ENCODE measurements around the gene SLITRK2.

The SLITRK2 gene

DNA sequence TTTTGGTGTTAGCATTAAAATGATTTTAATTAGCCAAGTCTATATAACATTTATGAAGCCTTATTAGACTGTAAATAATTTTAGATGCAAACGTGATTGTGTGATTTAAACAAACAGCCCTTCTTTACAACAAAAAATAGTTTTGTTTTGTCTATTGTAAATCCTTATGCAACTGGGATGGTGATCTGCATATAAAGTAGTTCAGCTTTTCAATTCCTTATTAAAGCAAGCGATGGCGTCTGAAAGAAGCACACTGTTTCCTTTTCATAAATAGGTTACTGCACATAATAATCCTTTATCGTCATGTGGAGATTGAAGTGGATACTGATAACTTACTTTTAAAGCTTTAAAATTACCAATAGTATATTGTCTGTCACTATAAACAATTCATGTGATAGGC, 8.8 kb downstream of the SLITRK2 start:
- no peak overlapping the region for H3K4me3 ChIP-seq (ENCODE audit: low read length)
- TF ChIP-seq, protein P1, sequence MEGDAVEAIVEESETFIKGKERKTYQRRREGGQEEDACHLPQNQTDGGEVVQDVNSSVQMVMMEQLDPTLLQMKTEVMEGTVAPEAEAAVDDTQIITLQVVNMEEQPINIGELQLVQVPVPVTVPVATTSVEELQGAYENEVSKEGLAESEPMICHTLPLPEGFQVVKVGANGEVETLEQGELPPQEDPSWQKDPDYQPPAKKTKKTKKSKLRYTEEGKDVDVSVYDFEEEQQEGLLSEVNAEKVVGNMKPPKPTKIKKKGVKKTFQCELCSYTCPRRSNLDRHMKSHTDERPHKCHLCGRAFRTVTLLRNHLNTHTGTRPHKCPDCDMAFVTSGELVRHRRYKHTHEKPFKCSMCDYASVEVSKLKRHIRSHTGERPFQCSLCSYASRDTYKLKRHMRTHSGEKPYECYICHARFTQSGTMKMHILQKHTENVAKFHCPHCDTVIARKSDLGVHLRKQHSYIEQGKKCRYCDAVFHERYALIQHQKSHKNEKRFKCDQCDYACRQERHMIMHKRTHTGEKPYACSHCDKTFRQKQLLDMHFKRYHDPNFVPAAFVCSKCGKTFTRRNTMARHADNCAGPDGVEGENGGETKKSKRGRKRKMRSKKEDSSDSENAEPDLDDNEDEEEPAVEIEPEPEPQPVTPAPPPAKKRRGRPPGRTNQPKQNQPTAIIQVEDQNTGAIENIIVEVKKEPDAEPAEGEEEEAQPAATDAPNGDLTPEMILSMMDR (conservative IDR thresholded peaks at IDR 0.05; ENCODE audit: low read depth, low read length): no peak
- DNase-seq (ENCODE audit: low read depth): no peak

DNA sequence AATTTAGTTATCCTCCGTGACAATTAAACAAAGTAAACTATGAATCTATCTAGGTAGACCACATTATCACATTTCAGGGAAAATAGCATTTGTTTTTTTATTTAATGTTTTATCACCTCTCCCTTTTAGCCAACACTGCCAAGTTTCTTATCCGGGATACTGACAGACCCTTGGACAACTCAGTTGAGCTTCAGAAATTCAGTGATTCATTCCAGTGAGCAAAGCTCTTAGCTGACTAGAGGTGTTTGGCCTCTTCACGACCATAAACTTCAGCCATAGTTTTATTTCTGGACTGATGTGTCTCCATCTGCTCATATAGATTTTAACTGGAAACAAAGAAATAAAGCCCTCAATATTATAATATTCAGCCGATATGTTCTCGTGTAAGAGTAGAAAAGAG, 15.2 kb downstream of the SLITRK2 start:
- DNase-seq (ENCODE audit: low read depth): no peak
- H3K4me3 ChIP-seq (ENCODE audit: low read length): no peak overlapping the region
- TF ChIP-seq, protein P1 (conservative IDR thresholded peaks at IDR 0.05; ENCODE audit: low read depth, low read length): no peak

DNA sequence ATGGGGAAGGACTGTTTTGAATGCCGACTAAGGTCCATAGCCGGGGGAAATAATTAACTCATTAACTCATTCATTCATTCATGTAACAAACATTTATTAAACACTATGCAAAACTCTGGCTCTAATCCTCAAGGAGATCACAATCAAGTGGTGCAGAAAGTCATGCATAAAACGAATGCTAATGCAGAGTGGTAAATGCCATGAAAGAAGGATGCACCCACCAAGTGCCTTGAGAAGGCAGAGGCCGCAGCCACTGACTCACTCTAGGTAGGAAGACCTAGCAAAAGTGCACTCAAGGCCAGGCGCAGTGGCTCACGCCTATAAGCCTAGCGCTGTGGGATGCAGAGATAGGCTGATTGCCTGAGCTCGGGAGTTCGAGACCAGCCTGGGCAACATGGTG, 22.9 kb downstream of the SLITRK2 start:
- DNase-seq (ENCODE audit: low read depth): no peak
- H3K4me3 ChIP-seq (ENCODE audit: low read length): no peak overlapping the region
- TF ChIP-seq, protein P1 (conservative IDR thresholded peaks at IDR 0.05; ENCODE audit: low read depth, low read length): no peak

DNA sequence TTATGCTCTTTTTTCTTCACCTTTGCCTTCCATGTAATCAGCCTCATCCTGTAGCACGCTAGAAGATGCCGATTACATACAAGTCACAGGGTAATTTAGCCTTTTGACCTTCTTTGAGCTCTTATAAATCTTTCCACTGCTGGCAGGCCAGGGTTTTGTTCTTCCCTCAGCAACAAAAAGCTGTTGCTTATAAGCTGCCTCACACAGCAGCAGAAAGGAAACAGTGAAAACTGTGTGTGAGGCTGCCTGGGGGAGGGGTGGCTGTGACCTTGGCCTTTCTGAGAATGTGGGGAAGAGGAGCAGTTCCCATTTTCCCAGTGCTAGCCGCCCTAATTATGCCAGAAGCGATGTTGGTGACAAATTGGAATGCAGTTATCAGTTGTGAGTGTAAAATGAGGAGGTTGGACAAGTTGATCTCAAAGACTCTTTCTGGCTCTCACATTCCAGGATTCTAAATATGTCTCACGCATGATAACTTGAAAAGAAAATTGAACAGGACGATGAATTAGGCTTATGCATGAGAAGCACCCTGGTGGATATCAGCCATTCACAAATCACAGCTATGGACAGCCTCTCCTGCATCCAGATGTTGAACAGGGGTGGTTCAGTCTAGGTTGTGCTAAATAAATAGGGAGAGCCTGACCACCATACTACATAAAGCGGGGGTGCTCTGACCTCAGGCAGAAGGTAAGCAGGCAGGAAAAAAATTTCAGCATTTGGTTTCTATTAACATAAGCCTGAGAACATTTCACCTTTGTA, 25.7 kb downstream of the SLITRK2 start:
- TF ChIP-seq, protein P1 (conservative IDR thresholded peaks at IDR 0.05; ENCODE audit: low read depth, low read length): no peak
- H3K4me3 ChIP-seq (ENCODE audit: low read length): no peak overlapping the region
- DNase-seq (ENCODE audit: low read depth): peak; percentile 5

DNA sequence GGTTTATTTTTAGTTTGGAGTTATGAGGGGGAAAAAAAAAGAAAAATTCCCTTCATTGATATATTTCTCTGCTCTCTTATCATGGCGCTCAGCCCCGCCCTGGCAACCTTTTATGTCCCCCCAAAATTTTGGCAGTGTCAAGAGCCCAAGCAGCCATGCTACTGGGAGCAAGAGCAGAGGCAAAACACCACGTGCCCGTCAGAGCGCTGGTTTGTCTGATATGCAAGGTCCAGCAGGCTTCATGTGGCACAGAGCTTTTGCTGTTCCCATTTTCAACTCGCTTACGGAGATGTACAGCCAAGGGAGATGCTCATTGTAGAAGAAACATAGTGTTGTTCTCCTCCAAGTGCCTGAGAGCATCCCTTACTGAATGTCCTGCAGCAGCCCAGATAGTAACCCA, 27.3 kb downstream of the SLITRK2 start:
- no peak overlapping the region for H3K4me3 ChIP-seq (ENCODE audit: low read length)
- TF ChIP-seq, protein P1 (conservative IDR thresholded peaks at IDR 0.05; ENCODE audit: low read depth, low read length): no peak
- DNase-seq (ENCODE audit: low read depth): no peak

DNA sequence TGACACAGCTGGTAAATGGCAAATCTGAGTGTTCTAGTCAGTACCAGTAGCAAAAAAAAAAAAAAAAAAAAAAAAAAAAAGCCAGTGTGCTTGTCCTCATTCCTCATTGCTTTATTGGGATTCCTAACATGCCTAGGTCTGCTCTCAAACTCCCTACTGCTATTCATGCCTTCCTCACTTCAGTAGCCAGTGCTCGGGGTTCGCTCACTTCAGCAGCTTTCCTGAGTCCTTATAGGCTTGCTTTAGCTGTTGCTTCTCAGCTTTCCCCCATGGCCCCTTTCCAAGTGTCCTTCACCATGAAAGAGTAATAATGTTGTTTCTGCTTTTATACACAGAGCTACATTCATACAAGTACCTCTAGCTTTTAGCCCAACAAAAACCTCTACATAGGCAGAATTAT, 30.8 kb downstream of the SLITRK2 start:
- DNase-seq (ENCODE audit: low read depth): no peak
- TF ChIP-seq, protein P1 (conservative IDR thresholded peaks at IDR 0.05; ENCODE audit: low read depth, low read length): no peak
- no peak overlapping the region for H3K4me3 ChIP-seq (ENCODE audit: low read length)

DNA sequence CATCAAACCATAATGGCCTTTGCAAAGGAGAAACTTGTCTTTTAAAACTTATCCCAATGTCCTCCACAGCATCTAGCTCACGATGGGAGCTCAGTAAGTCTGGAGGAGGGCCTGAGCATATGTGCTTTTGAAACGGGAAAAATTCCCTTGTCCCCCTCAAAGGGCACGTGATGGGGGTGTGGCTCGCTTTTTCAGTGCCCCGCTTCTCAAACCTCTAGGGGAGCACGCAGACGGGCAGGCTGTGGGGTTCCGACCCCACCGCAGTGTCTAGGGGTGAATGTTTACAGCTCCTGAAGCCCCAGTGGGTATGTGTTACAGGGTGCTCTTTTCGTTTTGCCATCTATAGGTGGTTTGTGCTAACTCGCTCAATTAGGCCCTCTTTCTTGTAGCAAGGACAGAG, 31.2 kb downstream of the SLITRK2 start:
- DNase-seq (ENCODE audit: low read depth): no peak
- TF ChIP-seq, protein P1 (conservative IDR thresholded peaks at IDR 0.05; ENCODE audit: low read depth, low read length): no peak
- no peak overlapping the region for H3K4me3 ChIP-seq (ENCODE audit: low read length)
